Mesodermal cell (in vitro differentiated cells): Measurements from ENCODE around the gene TMCO4.

Experiments used
- H3K27ac ChIP-seq: 2 replicates; pipeline ENCODE4 v1.7.0; 2013; ENCODE audit warnings: mild to moderate bottlenecking, low read depth, low read length, moderate library complexity; ENCODE audit not compliant: severe bottlenecking
- H3K36me3 ChIP-seq: 2 replicates; pipeline ENCODE4 v1.7.1; 2013; ENCODE audit warnings: mild to moderate bottlenecking, low read length, moderate library complexity; ENCODE audit not compliant: control insufficient read depth, insufficient read depth
- H3K4me1 ChIP-seq: one replicate; pipeline ENCODE4 v1.7.1; 2013; ENCODE audit warnings: mild to moderate bottlenecking, low read length; ENCODE audit not compliant: insufficient read depth, control insufficient read depth, poor library complexity, severe bottlenecking
- H3K4me3 ChIP-seq: 2 replicates; pipeline ENCODE4 v1.7.0; 2013; ENCODE audit warnings: low read length, control low read depth, mild to moderate bottlenecking; ENCODE audit not compliant: insufficient read depth, poor library complexity, severe bottlenecking; ENCODE audit errors: extremely low read depth
- H3K9me3 ChIP-seq: 2 replicates; pipeline ENCODE4 v1.7.1; 2013; ENCODE audit warnings: mild to moderate bottlenecking, low read length, moderate library complexity; ENCODE audit not compliant: control insufficient read depth
- WGBS, 2 experiments: methylation state at CpG; one replicate each; pipeline ENCODE4 v1.1.5; 2013; ENCODE audit warnings: missing lambda C conversion rate in 2 of 2; ENCODE audit not compliant: insufficient coverage in 2 of 2; 5-methylcytosine and 5-hydroxymethylcytosine counted together

The TMCO4 gene

GRCh38 chr1:19685994-19686393 lies 113.7 kb downstream of the TMCO4 start:
- Histone ChIP-seq H3K4me1 (no peaks in the 10 kb centered on the region), H3K36me3 (no peaks in the 10 kb centered on the region), H3K4me3 (no peak overlapping the region), H3K9me3 (peaks cover 4% of the 10 kb centered on the region), H3K27ac (no peak overlapping the region)
- 70 to 73% methylated on average over 5 to 9 of the region's 9 CpGs for WGBS, 2 experiments

- Histone ChIP-seq H3K4me1 (no peaks in the 10 kb centered on the region), H3K4me3 (no peak overlapping the region), H3K27ac (no peak overlapping the region), H3K9me3 (peaks cover 2% of the 10 kb centered on the region), H3K36me3 (no peaks in the 10 kb centered on the region)
- 83 to 100% methylated on average over 1 to 2 of the region's 2 CpGs for WGBS, 2 experiments
These were observed 115.0 kb downstream of the TMCO4 start for GRCh38 chr1:19684677-19685076.

- WGBS, 2 experiments = 81 to 86% methylated on average over 6 of the region's 8 CpGs
- no peaks in the 10 kb centered on the region for H3K9me3 ChIP-seq
- H3K4me3 ChIP-seq = no peak overlapping the region
- no peaks in the 10 kb centered on the region for H3K36me3 ChIP-seq
- H3K27ac ChIP-seq = no peak overlapping the region
- no peaks in the 10 kb centered on the region for H3K4me1 ChIP-seq
These were observed 116.4 kb downstream of the TMCO4 start for GRCh38 chr1:19683351-19683750.

- Histone ChIP-seq H3K4me1 (no peaks in the 10 kb centered on the region), H3K27ac (no peak overlapping the region), H3K9me3 (no peaks in the 10 kb centered on the region)
These were observed 116.8 kb downstream of the TMCO4 start for GRCh38 chr1:19682901-19683300.

GRCh38 chr1:19682257-19682656 lies 117.5 kb downstream of the TMCO4 start:
- no peaks in the 10 kb centered on the region for H3K36me3 ChIP-seq
- no peaks in the 10 kb centered on the region for H3K4me1 ChIP-seq
- H3K27ac ChIP-seq = no peak overlapping the region
- no peak overlapping the region for H3K4me3 ChIP-seq
- H3K9me3 ChIP-seq = no peaks in the 10 kb centered on the region
- WGBS, 2 experiments = 78 to 85% methylated on average over 3 of the region's 3 CpGs

More at GRCh38 chr1:19682901-19683300, 116.8 kb downstream of the TMCO4 start:
- Histone ChIP-seq H3K4me3 (no peak overlapping the region), H3K36me3 (no peaks in the 10 kb centered on the region)
- 71 to 84% methylated on average over 6 to 7 of the region's 7 CpGs for WGBS, 2 experiments

GRCh38 chr1:19680644-19681043 lies 119.1 kb downstream of the TMCO4 start:
- 74 to 83% methylated on average over 1 to 3 of the region's 7 CpGs for WGBS, 2 experiments
- H3K4me1 ChIP-seq = no peaks in the 10 kb centered on the region
- H3K27ac ChIP-seq = no peak overlapping the region
- H3K4me3 ChIP-seq = no peak overlapping the region
- no peaks in the 10 kb centered on the region for H3K9me3 ChIP-seq
- H3K36me3 ChIP-seq = no peaks in the 10 kb centered on the region

GRCh38 chr1:19679691-19680090 lies 120.0 kb downstream of the TMCO4 start:
- Histone ChIP-seq H3K9me3 (no peaks in the 10 kb centered on the region), H3K27ac (no peak overlapping the region), H3K36me3 (no peaks in the 10 kb centered on the region), H3K4me3 (no peak overlapping the region), H3K4me1 (no peaks in the 10 kb centered on the region)
- 82 to 88% methylated on average over 4 of the region's 4 CpGs for WGBS, 2 experiments

- Histone ChIP-seq H3K27ac (no peak overlapping the region), H3K4me3 (no peak overlapping the region), H3K4me1 (no peaks in the 10 kb centered on the region), H3K9me3 (no peaks in the 10 kb centered on the region), H3K36me3 (no peaks in the 10 kb centered on the region)
- WGBS, 2 experiments = 87 to 92% methylated on average over 13 to 34 of the region's 34 CpGs
These were observed 120.7 kb downstream of the TMCO4 start for GRCh38 chr1:19678931-19679453.

GRCh38 chr1:19678493-19678892 lies 121.2 kb downstream of the TMCO4 start:
- WGBS, 2 experiments = 69 to 73% methylated on average over 9 to 11 of the region's 11 CpGs
- H3K4me3 ChIP-seq = no peak overlapping the region

GRCh38 chr1:19676438-19676922 lies 123.2 kb downstream of the TMCO4 start:
- H3K4me3 ChIP-seq = no peak overlapping the region
- 24 to 36% methylated on average over 8 to 12 of the region's 13 CpGs for WGBS, 2 experiments
- H3K27ac ChIP-seq = no peak overlapping the region
- no peaks in the 10 kb centered on the region for H3K9me3 ChIP-seq
- H3K36me3 ChIP-seq = no peaks in the 10 kb centered on the region
- no peaks in the 10 kb centered on the region for H3K4me1 ChIP-seq

More at GRCh38 chr1:19678493-19678892, 121.2 kb downstream of the TMCO4 start:
- Histone ChIP-seq H3K36me3 (no peaks in the 10 kb centered on the region), H3K27ac (no peak overlapping the region), H3K9me3 (no peaks in the 10 kb centered on the region), H3K4me1 (no peaks in the 10 kb centered on the region)

- Histone ChIP-seq H3K4me1 (no peaks in the 10 kb centered on the region), H3K4me3 (no peak overlapping the region)
- WGBS, 2 experiments = 40 to 56% methylated on average over 1 to 2 of the region's 5 CpGs
These were observed 123.9 kb downstream of the TMCO4 start for GRCh38 chr1:19675797-19676196.

More at GRCh38 chr1:19675797-19676196, 123.9 kb downstream of the TMCO4 start:
- H3K9me3 ChIP-seq = no peaks in the 10 kb centered on the region
- H3K27ac ChIP-seq = no peak overlapping the region
- no peaks in the 10 kb centered on the region for H3K36me3 ChIP-seq
